HG02885 (cell line): ENCODE results near the gene HCN4.

ENCODE experiments used
- ATAC-seq: cut with Tn5 transposase; IDR thresholded peaks from one replicate; pipeline ENCODE4 v1.9.1; 2021; ENCODE audit warnings: mild to moderate bottlenecking; ENCODE audit not compliant: unreplicated experiment, poor library complexity

The HCN4 gene

DNA sequence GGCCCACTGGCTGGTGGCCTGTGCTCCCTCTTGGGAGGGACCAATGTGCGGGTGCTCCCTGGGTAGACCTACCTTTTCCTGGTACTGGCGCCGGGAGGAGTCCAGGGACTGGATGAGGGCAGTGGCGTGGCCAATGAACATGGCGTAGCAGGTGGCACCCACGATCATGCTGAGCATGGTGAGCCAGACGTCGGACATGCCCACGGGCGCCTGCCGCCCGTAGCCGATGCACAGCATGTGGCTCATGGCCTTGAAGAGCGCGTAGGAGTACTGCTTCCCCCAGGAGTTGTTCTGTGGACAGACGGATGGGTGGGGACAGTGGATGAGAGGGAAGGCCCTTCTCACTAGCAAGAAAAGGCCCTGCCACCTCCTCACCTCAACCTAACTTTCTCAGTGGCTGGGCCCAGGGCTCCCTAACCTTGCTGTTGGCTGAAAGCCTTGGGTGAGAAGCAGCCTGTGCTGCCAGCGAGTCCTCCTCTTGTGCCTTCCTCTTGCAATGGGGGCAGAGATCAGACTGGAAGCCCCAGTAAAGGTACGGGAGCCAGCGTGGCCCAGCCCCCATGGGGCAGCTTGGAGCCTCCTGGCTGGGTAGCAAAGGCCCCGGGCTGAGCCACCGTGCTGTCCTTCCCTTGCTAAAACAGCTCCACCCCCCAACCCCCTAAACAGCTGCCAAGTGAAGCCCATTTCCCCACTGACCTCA, 39.1 kb downstream of the HCN4 start:
- ATAC-seq: no peak

DNA sequence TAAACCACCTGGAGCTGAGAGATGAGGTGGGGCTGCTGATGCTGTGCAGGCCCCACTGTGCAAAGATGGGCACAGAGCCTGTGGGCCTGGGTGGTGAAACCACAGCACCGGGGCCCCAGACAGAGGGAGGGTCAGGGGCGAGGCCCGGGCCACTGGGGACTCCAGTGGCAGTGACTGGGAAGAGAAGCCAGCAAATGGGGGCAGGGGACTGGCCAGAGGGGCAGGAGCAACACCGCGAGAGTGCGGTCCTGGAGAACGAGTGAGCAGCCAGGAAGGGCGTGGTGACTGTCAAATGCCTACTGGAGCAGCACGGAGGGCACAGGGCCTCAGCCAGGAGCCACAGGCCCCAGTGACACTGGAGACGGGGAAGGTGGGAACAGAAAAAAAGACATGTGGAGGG, 39.8 kb downstream of the HCN4 start:
- ATAC-seq: no peak

DNA sequence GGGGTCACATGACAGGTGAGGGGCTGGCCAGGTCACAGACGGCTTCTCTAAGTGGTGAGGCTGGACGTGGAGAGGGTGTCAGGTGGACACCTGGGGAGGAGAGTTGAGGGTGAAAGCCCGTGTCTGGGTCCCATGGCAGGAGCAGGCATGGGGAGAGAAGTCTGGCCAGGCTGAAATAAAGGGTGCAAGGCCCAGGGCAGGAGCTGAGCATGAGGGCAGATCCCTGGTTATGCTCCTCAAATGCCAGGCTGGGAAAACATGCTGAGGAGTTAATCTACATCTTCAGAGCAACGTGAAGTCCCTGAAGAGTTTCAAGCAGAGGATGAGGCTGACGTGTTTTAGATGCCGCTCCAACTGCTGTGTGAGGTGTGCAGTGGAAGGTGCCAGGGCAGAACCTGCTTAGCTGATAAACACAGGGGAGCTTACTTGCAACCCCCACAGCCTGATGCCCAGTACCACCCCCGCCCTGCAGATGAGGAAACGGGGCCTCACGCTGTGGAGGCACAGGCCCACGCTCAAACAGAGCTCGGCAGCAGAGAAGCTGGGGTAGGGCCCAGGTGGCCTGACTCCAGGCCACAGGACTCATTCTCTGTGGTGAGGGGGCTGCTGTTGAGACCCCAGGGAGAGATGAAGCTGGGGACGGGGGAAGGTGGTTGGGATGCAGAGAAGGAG, 40.5 kb downstream of the HCN4 start:
- no peak for ATAC-seq

DNA sequence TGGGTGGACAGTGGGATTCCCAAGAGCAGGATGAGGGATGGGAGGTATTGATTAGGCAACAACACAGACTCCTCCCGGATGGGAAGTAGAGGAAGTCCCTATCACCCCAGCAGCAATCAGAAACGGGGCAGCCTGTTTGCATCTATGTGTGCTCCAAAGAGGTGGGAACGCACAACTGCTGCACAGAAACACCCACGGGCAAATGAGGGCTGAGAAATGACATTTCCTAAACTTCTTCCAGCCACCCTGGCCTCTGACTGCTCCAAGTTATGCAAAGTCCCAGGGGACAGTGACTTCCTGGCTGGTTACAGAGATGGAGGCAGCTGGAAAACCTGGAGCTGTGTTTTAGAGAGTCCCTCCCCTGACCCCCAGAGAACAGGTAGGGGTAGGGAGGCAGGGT, 42.6 kb downstream of the HCN4 start:
- ATAC-seq: no peak

DNA sequence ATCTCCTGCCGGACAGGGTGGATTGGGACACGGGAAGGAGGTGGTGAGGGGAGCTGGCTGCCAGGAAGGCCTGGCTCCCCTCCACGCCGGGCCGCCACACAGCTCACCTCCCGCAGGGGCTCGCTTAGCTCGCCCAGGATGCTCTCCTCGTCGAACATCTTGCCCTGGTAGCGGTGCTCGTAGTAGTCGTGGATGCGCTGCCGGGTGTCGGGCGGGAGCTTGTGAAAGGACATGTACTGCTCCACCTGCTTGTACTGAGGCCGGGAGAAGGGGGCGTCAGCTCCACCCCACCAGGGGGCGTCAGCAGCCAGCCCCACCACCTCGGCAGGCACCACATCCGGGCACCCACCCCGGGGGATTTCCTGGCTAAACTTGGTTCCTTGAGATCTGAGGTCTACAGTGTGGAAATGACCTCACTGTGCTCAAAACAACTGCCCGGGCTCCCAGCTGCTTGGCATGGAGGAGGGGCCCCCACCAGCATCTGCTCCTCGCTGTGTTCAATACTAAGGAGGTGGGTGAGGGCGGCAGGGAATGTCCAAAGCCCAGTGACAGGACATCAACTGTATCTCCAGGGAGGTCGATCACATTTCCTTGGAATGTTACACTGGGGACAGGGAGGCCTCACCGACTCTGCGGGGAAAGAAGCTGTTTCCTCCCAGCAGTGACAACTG, 43.4 kb downstream of the HCN4 start:
- ATAC-seq: no peak

DNA sequence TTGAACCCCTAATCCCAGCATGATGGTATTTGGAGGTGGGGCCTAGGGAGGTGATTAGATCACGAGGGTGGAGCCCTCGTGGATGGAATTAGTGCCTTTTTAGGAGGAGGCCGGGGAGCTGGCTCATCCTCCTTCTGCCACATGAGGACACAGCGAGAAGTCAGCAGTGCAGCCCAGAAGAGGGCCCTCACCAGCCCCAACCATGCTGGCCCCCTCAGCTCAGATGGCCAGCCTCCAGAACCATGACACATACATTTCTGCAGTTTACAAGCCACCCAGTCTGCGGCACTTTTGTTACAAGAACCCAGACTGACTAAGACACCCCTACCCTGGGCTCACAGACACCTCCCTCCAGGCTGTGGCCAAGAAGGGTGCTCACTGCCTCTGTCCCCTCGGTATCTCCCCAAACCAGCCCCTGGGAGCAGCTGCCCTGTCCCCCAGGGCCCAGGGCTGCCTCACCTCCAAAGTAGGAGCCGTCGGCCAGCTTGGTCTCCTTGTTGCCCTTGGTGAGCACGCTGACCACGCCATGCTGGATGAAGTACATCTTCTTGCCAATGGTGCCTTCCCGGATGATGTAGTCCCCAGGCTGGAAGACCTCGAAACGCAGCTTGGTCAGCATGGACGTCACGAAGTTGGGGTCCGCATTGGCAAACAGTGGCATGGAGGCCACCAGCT, 44.1 kb downstream of the HCN4 start:
- ATAC-seq: no peak

DNA sequence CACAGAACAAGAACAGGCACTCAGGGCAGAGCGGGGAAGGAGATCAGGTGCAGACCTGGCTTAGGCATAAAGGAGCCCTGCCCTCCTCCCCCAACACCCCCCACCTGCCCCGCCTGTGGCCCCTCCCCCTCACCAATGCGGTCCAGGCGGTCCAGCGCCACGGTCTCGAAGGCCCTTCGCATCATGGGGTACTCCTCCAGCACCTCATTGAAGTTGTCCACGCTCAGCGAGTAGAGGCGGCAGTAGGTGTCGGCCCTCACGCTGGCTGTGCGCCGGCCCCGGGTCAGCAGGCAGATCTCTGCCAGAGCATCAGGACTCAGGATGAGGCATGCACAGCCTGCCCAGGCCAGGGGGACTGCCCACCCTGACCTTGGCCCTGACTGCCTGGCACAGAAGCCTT, 44.8 kb downstream of the HCN4 start:
- no peak for ATAC-seq

DNA sequence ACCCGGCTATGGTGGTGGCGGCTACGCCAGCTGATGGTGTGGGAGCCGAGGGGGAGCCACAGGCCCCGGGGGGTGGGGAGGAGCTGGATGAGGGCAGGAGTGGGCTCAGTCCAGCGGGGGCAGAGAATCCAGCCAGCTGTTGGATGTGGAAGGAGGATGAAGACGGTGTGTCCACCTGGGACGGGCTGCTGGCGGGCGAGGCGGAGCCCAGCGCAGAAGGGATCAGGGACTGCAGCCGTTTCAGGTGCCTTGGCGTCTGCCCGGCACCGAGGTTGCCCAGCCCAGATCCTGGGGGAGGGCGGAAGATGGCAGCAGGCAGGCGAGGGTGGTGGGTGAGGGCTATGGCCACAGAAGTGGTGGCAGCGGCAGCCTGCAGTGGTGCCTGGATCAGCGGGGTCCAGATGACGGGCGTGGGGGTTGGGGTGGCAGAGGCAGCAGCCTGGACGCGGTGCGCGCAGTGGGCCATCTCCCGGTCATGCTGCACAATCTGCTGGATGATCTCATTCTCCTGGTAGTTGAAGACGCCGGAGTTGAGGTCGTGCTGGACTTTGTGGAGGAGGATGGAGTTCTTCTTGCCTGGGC, 45.3 kb downstream of the HCN4 start:
- no peak for ATAC-seq

DNA sequence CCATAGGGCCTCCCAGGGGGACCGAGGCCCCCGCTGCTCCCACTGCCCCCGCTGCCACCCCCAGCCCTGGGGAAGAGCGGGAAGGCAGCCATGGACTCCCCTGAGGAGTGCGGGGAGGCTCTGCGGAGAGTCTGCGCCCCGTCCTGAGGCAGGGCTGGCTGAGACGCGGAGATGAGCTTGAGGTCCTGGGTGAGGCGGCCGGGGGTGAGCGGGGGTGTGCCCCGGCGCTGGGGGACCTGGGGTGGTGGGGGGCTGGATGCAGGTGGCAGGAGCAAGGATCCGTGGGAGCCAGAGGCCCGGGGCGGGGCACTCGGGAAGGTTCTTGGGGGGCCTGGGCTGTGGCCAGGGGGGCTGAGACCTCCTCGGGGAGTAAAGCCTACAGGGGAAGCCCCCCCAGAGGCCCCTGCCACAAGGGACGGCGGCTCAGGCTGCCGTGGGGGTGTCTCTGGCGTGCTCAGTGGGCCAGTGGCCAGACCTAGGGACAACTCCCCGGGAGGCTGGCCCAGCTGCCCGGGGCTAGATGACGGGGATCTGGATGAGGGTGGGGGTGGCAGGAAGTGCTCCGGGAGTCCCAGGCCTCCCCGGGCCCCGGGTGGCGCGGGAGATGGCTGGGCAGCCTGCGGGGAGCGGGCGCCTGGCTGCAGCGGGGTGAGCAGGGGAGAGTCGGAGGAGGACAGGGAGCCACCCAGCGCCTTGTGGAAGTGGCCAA, 45.9 kb downstream of the HCN4 start:
- ATAC-seq: no peak

DNA sequence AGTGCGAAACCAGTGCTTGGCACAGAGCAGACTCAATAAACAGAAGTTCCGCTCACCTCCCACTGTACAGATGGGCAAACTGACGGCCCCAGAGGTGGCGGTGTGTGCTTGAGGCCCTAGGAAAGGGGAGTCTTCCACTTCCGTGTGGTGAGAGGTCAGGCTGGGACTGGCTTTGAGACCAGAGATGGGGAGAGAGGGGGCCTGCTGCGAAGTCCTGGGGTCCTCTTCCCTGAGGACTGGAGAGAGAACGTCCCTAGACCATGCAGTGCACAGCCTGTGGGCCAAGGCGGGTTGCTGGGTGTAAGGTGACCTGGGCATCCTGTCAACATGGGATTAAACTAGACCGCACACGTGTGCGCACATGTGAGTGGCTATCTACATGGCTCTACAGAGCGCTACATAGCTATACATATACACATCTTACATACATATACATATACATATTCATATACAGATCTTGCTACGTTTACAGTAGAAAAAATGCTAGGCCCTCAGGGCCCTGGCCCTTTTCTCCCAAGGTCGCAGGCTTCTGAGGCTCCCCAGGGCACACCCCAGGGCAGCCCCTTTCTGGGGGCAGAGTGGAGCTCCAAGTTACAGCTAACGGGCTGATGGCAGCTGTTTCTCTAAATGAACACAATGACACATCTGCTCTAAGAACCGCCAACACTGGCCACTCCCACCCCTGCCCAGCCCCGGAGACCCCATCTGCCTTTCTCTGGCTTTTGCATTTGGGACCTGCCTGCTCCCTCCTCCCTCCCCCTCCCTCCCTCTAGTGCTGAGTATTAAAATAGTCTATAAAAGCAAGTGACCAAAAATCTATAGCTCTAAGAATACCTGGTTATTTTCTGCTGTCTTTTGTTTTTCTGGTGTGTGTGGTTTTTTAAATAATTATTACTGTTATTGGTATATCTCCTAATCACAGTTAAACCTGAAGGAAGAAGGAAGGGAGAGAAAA, 47.0 kb downstream of the HCN4 start:
- ATAC-seq: no peak

DNA sequence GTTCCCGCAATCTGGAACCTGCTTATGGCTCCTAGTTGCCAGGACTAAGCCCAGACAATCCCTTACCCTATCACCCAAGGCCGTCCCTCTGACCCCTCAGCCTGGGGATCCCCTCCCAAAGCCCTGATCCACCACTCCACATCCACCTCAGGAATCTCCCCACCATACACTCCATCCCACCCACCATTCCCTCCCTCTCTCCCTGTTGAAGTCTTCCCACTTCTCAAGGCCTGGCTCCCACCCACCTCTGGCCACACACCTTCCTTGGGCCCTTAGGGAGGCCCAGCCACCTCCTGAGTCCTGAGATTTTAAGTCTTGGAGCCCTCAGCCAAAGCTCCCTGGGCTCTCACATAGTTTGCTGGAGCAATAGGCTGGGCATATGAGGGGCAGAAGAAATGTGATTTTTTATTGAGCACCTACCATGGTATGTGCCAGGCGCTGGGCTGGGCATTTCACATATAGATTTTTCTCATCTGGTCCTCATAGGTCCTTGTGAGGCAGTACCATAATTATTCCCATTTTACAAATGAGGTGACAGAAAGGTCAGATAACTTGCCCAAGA, 48.1 kb downstream of the HCN4 start:
- no peak for ATAC-seq

DNA sequence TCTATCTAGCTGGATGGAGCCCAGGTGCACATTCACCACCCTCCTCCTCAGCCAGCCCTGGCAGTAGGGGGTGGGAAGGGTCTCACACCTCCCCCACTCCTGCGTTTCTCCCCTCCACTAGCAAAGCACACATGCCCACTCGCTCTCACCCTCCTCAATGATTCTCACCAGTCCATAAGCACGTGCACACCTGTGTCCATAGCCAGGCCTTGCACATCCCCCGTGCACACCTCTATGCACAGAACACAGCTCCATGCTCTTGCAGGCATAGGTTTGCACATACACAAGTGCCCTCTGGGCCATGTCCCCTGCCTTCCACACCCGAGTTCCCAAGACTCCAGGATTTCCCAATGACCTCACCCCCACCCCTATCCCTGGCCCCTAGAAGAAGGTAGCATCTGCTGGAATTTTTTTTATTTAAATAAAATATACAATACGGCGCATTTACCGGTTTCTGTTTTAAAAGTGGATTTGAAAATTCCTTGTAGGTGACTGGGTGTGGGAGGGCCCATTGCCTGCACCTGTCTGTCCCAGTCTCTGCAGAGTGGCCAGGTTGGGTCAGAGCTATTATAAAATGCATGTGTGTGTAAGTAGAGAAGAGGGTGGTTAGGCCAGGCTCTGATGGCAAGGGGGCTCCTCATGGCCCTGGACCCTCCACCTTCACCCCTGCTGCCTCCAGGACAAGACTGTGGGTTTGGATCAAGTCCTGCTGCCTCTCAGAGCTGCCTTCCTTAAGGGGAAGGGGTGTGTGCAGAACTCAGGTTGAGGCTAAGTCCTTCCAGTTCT, 49.1 kb downstream of the HCN4 start:
- no peak for ATAC-seq

DNA sequence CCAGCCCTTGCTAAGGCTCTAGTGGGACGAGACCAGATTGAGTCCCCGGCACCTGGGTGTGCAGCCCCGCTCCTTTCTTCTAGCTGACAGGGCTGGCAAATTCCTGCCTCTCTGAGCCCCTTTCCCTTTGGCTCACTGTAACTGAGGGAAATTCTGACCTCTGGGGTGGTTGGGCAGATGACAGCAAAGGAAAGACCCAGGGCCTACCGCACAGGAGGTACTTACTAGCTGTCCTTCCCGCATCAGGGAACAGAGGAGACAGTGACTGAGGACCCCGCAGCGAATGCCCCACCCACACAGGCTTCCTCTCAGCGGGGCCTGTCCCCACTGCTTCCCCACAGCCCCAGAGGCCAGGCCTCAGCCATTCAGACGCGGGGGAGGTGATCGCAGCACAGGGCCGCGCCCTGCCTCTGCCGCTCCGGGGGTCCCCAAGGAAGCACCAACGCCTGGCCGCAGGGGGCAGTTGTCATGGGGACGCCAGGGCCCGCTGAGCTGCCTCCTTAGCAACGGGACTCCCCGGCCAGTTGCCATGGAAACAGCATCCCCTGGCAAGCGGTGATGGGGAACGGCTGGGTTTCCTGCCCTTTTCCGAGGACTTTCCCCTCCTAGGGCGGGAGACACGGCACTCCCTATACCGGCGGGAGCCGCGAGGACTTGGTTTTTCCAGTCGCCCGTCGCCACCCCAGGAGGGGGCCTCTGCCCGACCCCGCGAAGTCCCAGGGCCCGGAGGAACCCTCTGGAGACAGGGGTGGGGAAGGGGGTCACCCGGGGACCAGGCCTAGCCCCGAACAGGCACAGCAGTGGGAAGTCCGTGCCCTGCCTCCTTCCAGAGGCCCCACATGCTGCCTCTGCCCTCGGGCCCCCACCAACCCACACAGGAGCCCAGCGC, 50.1 kb downstream of the HCN4 start:
- no peak for ATAC-seq

DNA sequence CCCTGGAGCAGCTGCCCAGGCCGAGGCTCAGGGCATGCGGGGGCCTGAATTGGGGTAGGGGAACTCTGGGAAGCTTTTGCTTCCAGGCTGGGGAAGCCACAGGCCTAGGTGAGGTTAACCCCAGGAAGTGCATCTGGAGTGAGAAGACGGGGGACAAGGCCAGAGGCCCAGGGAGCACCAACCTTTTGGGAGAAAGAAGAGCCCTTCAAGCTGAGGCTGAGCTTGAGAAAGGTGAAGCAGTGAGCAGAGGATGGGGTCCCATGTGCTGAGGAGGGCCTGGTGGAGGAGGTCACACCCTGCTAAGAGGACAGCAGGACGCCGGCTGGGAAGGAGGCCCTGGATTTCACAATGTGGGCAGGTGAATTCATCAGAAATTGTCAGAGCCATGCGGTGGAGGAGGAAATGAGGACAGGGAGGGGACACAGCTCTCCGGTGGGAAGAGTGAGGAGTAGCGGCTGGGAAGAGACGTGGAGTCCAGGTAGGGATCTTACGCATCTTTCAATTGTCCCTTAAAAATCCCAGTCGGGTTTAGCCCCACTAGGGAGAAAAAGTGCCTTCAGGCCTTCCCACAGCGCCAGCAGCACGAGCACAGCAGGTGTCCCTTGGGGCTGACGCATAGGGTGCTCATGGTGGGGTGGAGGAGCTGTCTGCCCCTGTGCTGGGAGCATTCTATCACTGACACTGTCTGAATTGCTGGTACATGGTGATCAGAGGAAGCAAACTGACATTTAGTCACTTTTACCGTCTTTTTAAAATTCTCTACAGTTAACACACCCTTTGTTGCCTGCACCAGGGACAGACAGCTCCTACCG, 50.9 kb downstream of the HCN4 start:
- no peak for ATAC-seq

DNA sequence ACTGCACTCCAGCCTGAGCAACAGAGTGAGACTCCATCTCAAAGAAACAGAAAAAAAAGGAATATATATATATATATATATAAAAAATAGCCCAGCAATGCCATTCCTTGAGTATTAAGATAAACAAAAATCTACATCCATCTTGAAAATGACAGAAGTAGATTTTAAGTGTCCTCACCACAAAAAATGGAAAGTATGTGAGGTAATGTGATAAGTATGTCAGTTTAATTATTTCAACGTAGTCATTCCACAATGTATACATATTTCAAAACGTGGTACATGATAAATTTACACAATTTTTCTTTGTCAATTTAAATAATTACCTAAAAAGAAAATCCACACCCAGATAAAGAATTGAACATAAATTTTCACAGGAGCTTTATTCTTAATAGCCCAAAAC, 54.9 kb downstream of the HCN4 start:
- ATAC-seq: no peak

DNA sequence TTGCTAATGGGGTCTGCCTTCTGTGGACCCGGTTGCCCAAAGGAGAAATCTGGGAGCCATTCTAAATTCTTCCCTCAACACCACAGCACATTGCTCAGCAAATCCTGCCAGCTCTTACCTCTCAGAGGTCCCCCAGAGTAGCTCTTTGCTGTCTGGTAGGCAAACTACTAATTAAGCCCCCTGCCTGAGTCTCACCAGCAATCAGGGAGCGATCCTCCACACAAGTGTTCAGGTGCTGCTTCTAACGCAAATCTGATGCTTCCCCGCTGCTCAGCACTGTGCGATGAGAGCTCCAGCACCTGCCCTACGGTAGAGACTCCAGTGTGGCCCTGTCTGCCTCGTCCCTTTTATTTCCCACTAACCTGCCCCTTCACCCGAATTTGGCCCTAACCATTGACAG, 60.5 kb downstream of the HCN4 start:
- no peak for ATAC-seq
